Natural killer cell treated with Interleukin-12 subunit alpha and Interleukin-12 subunit beta and Interleukin-15 and Interleukin-18, amount 100 ng/mL, for 72 hours (primary cell): ENCODE data around the gene FRMPD3. TPM values are rescaled to one million over a fixed set of nuclear protein-coding genes. Genes with fewer than 3 reads are reported as not detected.
"Not testable (repeated sequence)": the region's sequence is repeated elsewhere in the genome, so short reads cannot be mapped to it uniquely, and the experiment has no call there.

Experiments
- ATAC-seq, 2 donors: fragments of 150-1000 bp; cut with Tn5 transposase in 1 of 2; sonication (Bioruptor Pico), chemical (Tn5 transposase) in 1 of 2; 2 replicates each; pipeline ENCODE4 v1.10.0; 2021
- DNase-seq: peaks from one replicate; pipeline ENCODE4 v3.0.0; 2022; ENCODE audit warnings: low spot score
- H3K27ac Mint-ChIP-seq, 2 donors: 1 replicate in 1 of 2; 2 replicates in 1 of 2; pipeline ENCODE4 v1.8.0; 2022; ENCODE audit warnings: mixed read lengths in 2 of 2, mild to moderate bottlenecking in 1 of 2, moderate library complexity in 1 of 2
- H3K27me3 Mint-ChIP-seq, 2 donors: 1 replicate in 1 of 2; 2 replicates in 1 of 2; pipeline ENCODE4 v1.8.0; 2022; ENCODE audit warnings: mixed read lengths in 2 of 2
- H3K36me3 Mint-ChIP-seq: one replicate; pipeline ENCODE4 v1.8.0; 2022; ENCODE audit warnings: mixed read lengths
- H3K4me1 Mint-ChIP-seq, 2 donors: 1 replicate in 1 of 2; 2 replicates in 1 of 2; pipeline ENCODE4 v1.8.0; 2022; ENCODE audit warnings: low read depth in 2 of 2, mixed read lengths in 2 of 2, mild to moderate bottlenecking in 1 of 2
- H3K4me3 Mint-ChIP-seq: one replicate; pipeline ENCODE4 v1.8.0; 2022; ENCODE audit warnings: mixed read lengths
- H3K9me3 Mint-ChIP-seq: 2 replicates; pipeline ENCODE4 v1.8.0; 2022; ENCODE audit warnings: mixed read lengths
- total RNA-seq, 2 donors: library from RNA; stranded (reverse); gene quantifications; one replicate each; pipeline ENCODE4 v1.2.3, GENCODE V29; 2022

FRMPD3 gene
- total RNA-seq, 2 donors from 2014 or later = 0.05 to 0.17 TPM

GRCh38 chrX:107452581-107452980 lies 3.1 kb downstream of the FRMPD3 start:
- Mint-ChIP-seq H3K27ac (no peak overlapping the region), H3K9me3 (no peaks in the 10 kb centered on the region), H3K27me3 (peaks cover 0 to 25% of the 10 kb centered on the region in 2 donors), H3K4me1 (peaks cover 27 to 29% of the 10 kb centered on the region in 2 donors), H3K4me3 (peak overlapping the region; percentile 15), H3K36me3 (no peaks in the 10 kb centered on the region)
- ATAC-seq (no peak), DNase-seq (no peak)

DNA sequence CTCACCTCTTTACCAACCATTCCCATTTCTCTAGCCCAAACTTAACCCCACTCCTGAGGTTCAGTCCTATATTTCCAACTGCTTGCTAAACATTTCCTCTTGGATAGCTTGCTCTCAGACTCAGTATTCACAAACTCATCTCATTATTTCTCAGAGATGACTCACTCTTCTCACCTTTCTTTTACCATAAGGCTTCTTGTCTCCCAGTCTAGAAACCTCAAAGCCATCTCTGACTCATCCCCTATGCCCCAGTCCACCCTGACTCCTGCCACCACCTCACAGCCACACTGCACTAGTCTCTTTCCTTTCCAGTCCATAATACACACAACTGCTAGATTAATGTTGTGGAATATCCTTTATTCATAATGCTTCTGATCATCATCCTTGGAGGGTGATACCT lies 4.8 kb downstream of the FRMPD3 start:
- H3K4me1 Mint-ChIP-seq = peaks cover 25 to 31% of the 10 kb centered on the region in 2 donors
- H3K4me3 Mint-ChIP-seq = no peak overlapping the region
- ATAC-seq (peak; percentile 93 to 94), DNase-seq (peak; percentile 74)
- no peaks in the 10 kb centered on the region for H3K36me3 Mint-ChIP-seq
- no peaks in the 10 kb centered on the region for H3K9me3 Mint-ChIP-seq
- no peak overlapping the region for H3K27ac Mint-ChIP-seq
- H3K27me3 Mint-ChIP-seq = peaks cover 0 to 26% of the 10 kb centered on the region in 2 donors

DNA sequence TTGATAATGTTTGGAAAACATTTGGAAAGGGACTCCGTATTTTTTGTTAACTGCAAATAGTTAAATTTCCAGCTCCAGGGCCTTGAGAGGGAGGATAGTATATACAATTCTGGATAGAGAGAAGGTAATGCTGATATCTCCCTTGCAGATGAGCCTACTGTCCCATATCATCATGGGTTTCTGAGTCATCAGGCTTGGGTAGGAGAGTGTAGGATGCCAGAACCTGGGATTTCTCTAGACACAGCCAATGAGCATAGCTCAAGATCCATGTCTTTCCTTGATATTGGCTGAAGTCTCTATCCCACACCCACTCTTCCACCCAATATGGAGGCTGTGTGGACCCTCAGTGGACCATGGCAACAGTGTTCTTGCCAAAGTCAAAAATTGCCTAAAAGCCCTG lies 7.8 kb downstream of the FRMPD3 start:
- Mint-ChIP-seq H3K4me1 (peaks cover 8 to 10% of the 10 kb centered on the region in 2 donors), H3K27ac (no peak overlapping the region), H3K4me3 (no peak overlapping the region), H3K27me3 (peaks cover 0 to 23% of the 10 kb centered on the region in 2 donors), H3K36me3 (no peaks in the 10 kb centered on the region), H3K9me3 (no peaks in the 10 kb centered on the region)
- no peak for ATAC-seq
- DNase-seq = no peak

DNA sequence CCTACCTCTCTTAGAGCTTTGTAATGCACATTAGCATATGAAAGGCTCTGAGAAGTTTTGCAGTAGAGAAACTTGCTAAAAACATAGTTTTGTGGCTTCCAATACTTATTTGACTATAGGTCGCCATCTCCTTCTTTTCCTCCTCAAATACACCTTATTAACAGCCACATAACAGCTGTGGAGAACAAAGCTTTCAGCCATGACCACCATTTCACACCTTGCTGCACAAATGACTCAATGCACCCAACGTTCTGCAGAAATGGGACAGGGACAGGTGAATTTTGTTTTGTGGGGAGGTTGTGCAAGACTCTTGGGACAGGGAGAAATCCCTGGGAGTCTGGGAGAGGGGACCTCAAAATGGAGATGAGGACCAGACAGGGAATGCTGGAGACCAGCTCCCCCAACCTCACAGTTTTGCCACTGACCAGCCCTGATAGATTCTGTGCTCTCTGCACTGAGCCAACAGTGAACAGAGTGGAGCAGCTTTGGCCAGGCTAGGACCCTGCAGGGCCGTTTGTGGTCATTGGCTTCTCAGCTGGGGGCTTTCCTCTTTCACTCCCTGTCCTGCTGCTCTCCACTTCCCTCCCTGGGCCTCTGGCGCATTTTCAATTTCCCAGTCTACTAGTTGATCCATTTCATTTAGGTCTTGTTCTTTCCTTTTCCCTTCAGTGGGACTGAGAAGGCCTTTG lies 16.6 kb downstream of the FRMPD3 start:
- Mint-ChIP-seq H3K27me3 (peaks cover 0 to 14% of the 10 kb centered on the region in 2 donors), H3K36me3 (no peaks in the 10 kb centered on the region), H3K4me3 (no peak overlapping the region), H3K9me3 (no peaks in the 10 kb centered on the region), H3K27ac (no peak overlapping the region), H3K4me1 (peaks cover 0 to 7% of the 10 kb centered on the region in 2 donors)
- ATAC-seq = no peak
- no peak for DNase-seq

GRCh38 chrX:107467271-107467670 lies 17.8 kb downstream of the FRMPD3 start:
- Mint-ChIP-seq H3K36me3 (no peaks in the 10 kb centered on the region), H3K27me3 (peaks cover 0 to 5% of the 10 kb centered on the region in 2 donors), H3K4me1 (peaks cover 0 to 11% of the 10 kb centered on the region in 2 donors), H3K27ac (no peak overlapping the region), H3K9me3 (no peaks in the 10 kb centered on the region), H3K4me3 (no peak overlapping the region)
- DNase-seq (no peak), ATAC-seq (no peak)

- ATAC-seq (no peak), DNase-seq (no peak)
- H3K27ac Mint-ChIP-seq = no peak overlapping the region
- H3K27me3 Mint-ChIP-seq = peaks cover 0 to 11% of the 10 kb centered on the region in 2 donors
- no peak overlapping the region for H3K4me3 Mint-ChIP-seq
- H3K9me3 Mint-ChIP-seq = no peaks in the 10 kb centered on the region
- H3K4me1 Mint-ChIP-seq = peaks cover 2 to 19% of the 10 kb centered on the region in 2 donors
- H3K36me3 Mint-ChIP-seq = no peaks in the 10 kb centered on the region
Measured at GRCh38 chrX:107470198-107470597, 20.7 kb downstream of the FRMPD3 start.

DNA sequence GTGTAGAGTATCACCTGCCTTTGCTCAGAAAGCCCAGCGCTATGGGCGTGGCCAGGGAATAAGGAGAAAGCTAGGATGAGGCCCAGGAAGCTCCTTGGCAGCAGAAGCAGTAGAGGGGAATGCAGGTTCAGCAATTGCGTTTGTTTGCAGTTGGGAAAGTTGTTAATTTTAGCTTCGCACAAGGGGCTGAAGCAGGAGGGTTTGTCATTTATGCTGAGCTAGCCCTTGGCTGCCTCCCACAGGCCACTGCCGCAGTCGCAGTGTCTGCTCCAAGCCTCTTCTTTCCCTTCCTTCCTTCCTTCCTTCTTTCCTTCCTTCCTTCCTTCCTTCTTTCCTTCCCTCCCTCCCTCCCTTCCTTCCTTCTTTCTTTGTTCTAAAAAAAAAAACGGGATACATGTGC lies 21.5 kb downstream of the FRMPD3 start:
- no peak overlapping the region for H3K4me3 Mint-ChIP-seq
- peaks cover 0 to 11% of the 10 kb centered on the region in 2 donors for H3K27me3 Mint-ChIP-seq
- no peak for ATAC-seq
- H3K27ac Mint-ChIP-seq = no peak overlapping the region
- H3K36me3 Mint-ChIP-seq = no peaks in the 10 kb centered on the region
- no peaks in the 10 kb centered on the region for H3K9me3 Mint-ChIP-seq
- DNase-seq = no peak
- H3K4me1 Mint-ChIP-seq = peaks cover 2 to 13% of the 10 kb centered on the region in 2 donors

- Mint-ChIP-seq H3K4me1 (peaks cover 2 to 13% of the 10 kb centered on the region in 2 donors), H3K27me3 (peaks cover 0 to 13% of the 10 kb centered on the region in 2 donors)
- H3K27ac Mint-ChIP-seq, H3K9me3 Mint-ChIP-seq, DNase-seq, H3K4me3 Mint-ChIP-seq, ATAC-seq, H3K36me3 Mint-ChIP-seq: not testable (repeated sequence)
Measured at GRCh38 chrX:107471420-107471819, 22.0 kb downstream of the FRMPD3 start.

GRCh38 chrX:107477406-107477805 lies 28.0 kb downstream of the FRMPD3 start:
- Mint-ChIP-seq H3K27ac (no peak overlapping the region), H3K36me3 (no peaks in the 10 kb centered on the region), H3K27me3 (peaks cover 0 to 32% of the 10 kb centered on the region in 2 donors), H3K4me3 (no peak overlapping the region), H3K4me1 (peaks cover 9 to 23% of the 10 kb centered on the region in 2 donors), H3K9me3 (no peaks in the 10 kb centered on the region)
- ATAC-seq (no peak), DNase-seq (no peak)

GRCh38 chrX:107480272-107480671 lies 30.8 kb downstream of the FRMPD3 start:
- Mint-ChIP-seq H3K27me3 (peaks cover 0 to 30% of the 10 kb centered on the region in 2 donors), H3K9me3 (no peaks in the 10 kb centered on the region), H3K4me3 (peak overlapping the region; percentile 83), H3K36me3 (no peaks in the 10 kb centered on the region), H3K27ac (peak overlapping the region in 1 of 2 donors; percentile 51), H3K4me1 (peaks cover 10 to 20% of the 10 kb centered on the region in 2 donors)
- DNase-seq = peak; percentile 63
- peak; percentile 90 to 99 for ATAC-seq

- Mint-ChIP-seq H3K27me3 (peaks cover 0 to 25% of the 10 kb centered on the region in 2 donors), H3K27ac (no peak overlapping the region), H3K9me3 (no peaks in the 10 kb centered on the region), H3K4me1 (peaks cover 13 to 28% of the 10 kb centered on the region in 2 donors), H3K4me3 (no peak overlapping the region), H3K36me3 (no peaks in the 10 kb centered on the region)
- DNase-seq = no peak
- no peak for ATAC-seq
Measured at GRCh38 chrX:107482046-107482445, 32.6 kb downstream of the FRMPD3 start.

GRCh38 chrX:107484002-107484726 lies 34.7 kb downstream of the FRMPD3 start:
- no peak for ATAC-seq
- no peak overlapping the region for H3K4me3 Mint-ChIP-seq
- H3K4me1 Mint-ChIP-seq = peaks cover 26 to 39% of the 10 kb centered on the region in 2 donors
- H3K27me3 Mint-ChIP-seq = peaks cover 6 to 25% of the 10 kb centered on the region in 2 donors
- H3K36me3 Mint-ChIP-seq = no peaks in the 10 kb centered on the region
- DNase-seq = no peak
- H3K9me3 Mint-ChIP-seq = no peaks in the 10 kb centered on the region
- H3K27ac Mint-ChIP-seq = no peak overlapping the region

- DNase-seq (no peak), ATAC-seq (no peak)
- H3K9me3 Mint-ChIP-seq = no peaks in the 10 kb centered on the region
- no peaks in the 10 kb centered on the region for H3K36me3 Mint-ChIP-seq
- H3K4me1 Mint-ChIP-seq = peaks cover 25 to 32% of the 10 kb centered on the region in 2 donors
- no peak overlapping the region for H3K4me3 Mint-ChIP-seq
- peaks cover 6 to 25% of the 10 kb centered on the region in 2 donors for H3K27me3 Mint-ChIP-seq
- H3K27ac Mint-ChIP-seq = no peak overlapping the region
Measured at GRCh38 chrX:107485013-107485412, 35.6 kb downstream of the FRMPD3 start.

DNA sequence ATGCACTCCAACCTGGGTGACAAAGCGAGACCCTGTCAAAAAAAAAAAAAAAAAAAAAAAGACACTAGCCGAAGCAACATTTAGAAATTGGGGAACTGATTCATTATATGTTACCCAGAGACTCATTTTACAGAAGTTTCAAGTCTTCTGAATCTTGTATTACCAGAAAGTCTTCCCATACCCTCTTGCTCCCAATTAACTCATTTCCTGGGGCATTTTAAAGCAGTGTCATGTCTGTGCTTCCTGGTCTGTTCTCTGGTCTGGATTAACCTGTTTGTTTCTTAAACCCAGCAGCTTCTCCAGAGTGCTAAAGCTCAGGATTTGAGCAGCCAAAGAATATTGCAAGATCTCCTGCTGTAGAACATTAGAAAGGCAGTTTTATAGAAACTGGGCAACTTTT lies 43.7 kb downstream of the FRMPD3 start:
- ATAC-seq (no peak), DNase-seq (no peak)
- no peaks in the 10 kb centered on the region for H3K36me3 Mint-ChIP-seq
- H3K27me3 Mint-ChIP-seq = peaks cover 1 to 12% of the 10 kb centered on the region in 2 donors
- peaks cover 2 to 7% of the 10 kb centered on the region in 2 donors for H3K4me1 Mint-ChIP-seq
- no peak overlapping the region for H3K4me3 Mint-ChIP-seq
- no peaks in the 10 kb centered on the region for H3K9me3 Mint-ChIP-seq
- H3K27ac Mint-ChIP-seq = no peak overlapping the region
